ENCODE measurements around the gene KDSR.

The KDSR gene

GRCh38 chr18:63302220-63302619, 64.8 kb downstream of the KDSR start:
- no peak for TF ChIP-seq EZH2 (IDR thresholded peaks at IDR 0.05; ENCODE audit: borderline replicate concordance, low read length)
- TF ChIP-seq CTCF (IDR thresholded peaks at IDR 0.05; ENCODE audit: low read length), result no peak
- Histone ChIP-seq H3K9me3 (ENCODE audit: low read length) (no peaks in the 10 kb centered on the region), H3K4me3 (ENCODE audit: low read depth, low read length, poor library complexity, severe bottlenecking) (no peak overlapping the region), H3K9ac (ENCODE audit: low read length) (no peak overlapping the region), H2AFZ (ENCODE audit: low read length) (no peak overlapping the region), H3K36me3 (ENCODE audit: insufficient read depth, low read length) (peaks cover 99% of the 10 kb centered on the region), H3K4me1 (ENCODE audit: insufficient read depth, low read length, severe bottlenecking) (peaks cover 98% of the 10 kb centered on the region), H3K27ac (ENCODE audit: low read depth, low read length, poor library complexity, severe bottlenecking) (no peak overlapping the region), H3K27me3 (ENCODE audit: insufficient read depth, low read length) (no peaks in the 10 kb centered on the region), H4K20me1 (ENCODE audit: insufficient read depth, low read length) (no peaks in the 10 kb centered on the region), H3K9me2 (ENCODE audit: low read depth, low read length) (no peaks in the 10 kb centered on the region), H3F3A (ENCODE audit: insufficient read depth, low read length) (no peaks in the 10 kb centered on the region), H3K79me2 (ENCODE audit: insufficient read depth, low read length) (peaks cover 100% of the 10 kb centered on the region), H3K4me2 (ENCODE audit: low read length) (peak overlapping the region; percentile 11; the same call in 1 of the 2 replicates)

GRCh38 chr18:63301434-63301833, 65.6 kb downstream of the KDSR start:
- peaks cover 100% of the 10 kb centered on the region for H3K79me2 ChIP-seq (ENCODE audit: insufficient read depth, low read length)
- TF ChIP-seq EZH2 (IDR thresholded peaks at IDR 0.05; ENCODE audit: borderline replicate concordance, low read length) (no peak), CTCF (IDR thresholded peaks at IDR 0.05; ENCODE audit: low read length) (no peak)
- H4K20me1 ChIP-seq (ENCODE audit: insufficient read depth, low read length), result no peaks in the 10 kb centered on the region
- peak overlapping the region; percentile 0 for H3K27ac ChIP-seq (ENCODE audit: low read depth, low read length, poor library complexity, severe bottlenecking)
- H3K4me1 ChIP-seq (ENCODE audit: insufficient read depth, low read length, severe bottlenecking), result peaks cover 97% of the 10 kb centered on the region
- no peak overlapping the region for H2AFZ ChIP-seq (ENCODE audit: low read length)
- peak overlapping the region; percentile 2; the same call in 1 of the 2 replicates for H3K4me2 ChIP-seq (ENCODE audit: low read length)
- no peak overlapping the region for H3K9ac ChIP-seq (ENCODE audit: low read length)
- H3K9me3 ChIP-seq (ENCODE audit: low read length), result no peaks in the 10 kb centered on the region
- peaks cover 99% of the 10 kb centered on the region for H3K36me3 ChIP-seq (ENCODE audit: insufficient read depth, low read length)
- no peak overlapping the region for H3K4me3 ChIP-seq (ENCODE audit: low read depth, low read length, poor library complexity, severe bottlenecking)
- H3K27me3 ChIP-seq (ENCODE audit: insufficient read depth, low read length), result no peaks in the 10 kb centered on the region
- H3F3A ChIP-seq (ENCODE audit: insufficient read depth, low read length), result no peaks in the 10 kb centered on the region
- H3K9me2 ChIP-seq (ENCODE audit: low read depth, low read length), result no peaks in the 10 kb centered on the region

GRCh38 chr18:63299837-63300745, 66.9 kb downstream of the KDSR start:
- peak overlapping the region; percentile 21 for H3K27ac ChIP-seq (ENCODE audit: low read depth, low read length, poor library complexity, severe bottlenecking)
- H3F3A ChIP-seq (ENCODE audit: insufficient read depth, low read length), result no peaks in the 10 kb centered on the region
- no peak overlapping the region for H2AFZ ChIP-seq (ENCODE audit: low read length)
- H3K4me2 ChIP-seq (ENCODE audit: low read length), result no peak overlapping the region; the same call in 1 of the 2 replicates
- H3K4me3 ChIP-seq (ENCODE audit: low read depth, low read length, poor library complexity, severe bottlenecking), result no peak overlapping the region
- no peaks in the 10 kb centered on the region for H3K9me2 ChIP-seq (ENCODE audit: low read depth, low read length)
- H4K20me1 ChIP-seq (ENCODE audit: insufficient read depth, low read length), result no peaks in the 10 kb centered on the region
- H3K36me3 ChIP-seq (ENCODE audit: insufficient read depth, low read length), result peaks cover 100% of the 10 kb centered on the region
- H3K27me3 ChIP-seq (ENCODE audit: insufficient read depth, low read length), result no peaks in the 10 kb centered on the region
- peaks cover 100% of the 10 kb centered on the region for H3K79me2 ChIP-seq (ENCODE audit: insufficient read depth, low read length)
- peaks cover 97% of the 10 kb centered on the region for H3K4me1 ChIP-seq (ENCODE audit: insufficient read depth, low read length, severe bottlenecking)
- H3K9me3 ChIP-seq (ENCODE audit: low read length), result no peaks in the 10 kb centered on the region
- no peak for TF ChIP-seq CTCF (IDR thresholded peaks at IDR 0.05; ENCODE audit: low read length)
- no peak for TF ChIP-seq EZH2 (IDR thresholded peaks at IDR 0.05; ENCODE audit: borderline replicate concordance, low read length)
- H3K9ac ChIP-seq (ENCODE audit: low read length), result no peak overlapping the region

Measured in OCI-LY1 (cell line).